Activated T-cell treated with anti-CD3 and anti-CD28 coated beads for 1 hour (primary cell): ENCODE measurements around the gene PKMYT1.

ENCODE experiments used
- DNase-seq: peaks from one replicate; pipeline ENCODE4 v3.0.0-alpha.2; 2020; ENCODE audit warnings: low read depth

Gene PKMYT1

GRCh38 chr16:2980227-2981176 lies at the start of gene PKMYT1:
Gene PKMYT1 (minus strand): TSS chr16:2980446. CDS start chr16:2979657, 789 bp downstream.
- peak; percentile 93 for DNase-seq

- no peak for DNase-seq
Measured at GRCh38 chr16:3029491-3030221, 49.4 kb upstream of the PKMYT1 start.

GRCh38 chr16:3028716-3029319 lies 48.6 kb upstream of the PKMYT1 start:
- DNase-seq = no peak

- DNase-seq = peak; percentile 85
Measured at GRCh38 chr16:3027983-3028715, 47.9 kb upstream of the PKMYT1 start.

- no peak for DNase-seq
Measured at GRCh38 chr16:3027489-3027795, 47.2 kb upstream of the PKMYT1 start.

GRCh38 chr16:3026609-3027488 lies 46.6 kb upstream of the PKMYT1 start:
- no peak for DNase-seq

GRCh38 chr16:3026003-3026378 lies 45.7 kb upstream of the PKMYT1 start:
- no peak for DNase-seq

- DNase-seq = no peak
Measured at GRCh38 chr16:3025032-3026002, 45.1 kb upstream of the PKMYT1 start.

GRCh38 chr16:3023669-3024478 lies 43.6 kb upstream of the PKMYT1 start, which contains the start of the genes HCFC1R1 and THOC6:
Gene HCFC1R1 (minus strand): TSS chr16:3023942. CDS start chr16:3023941, 1 bp downstream.
Gene THOC6 (plus strand): TSS chr16:3024035. CDS start chr16:3024327, 292 bp downstream.
- peak; percentile 92 for DNase-seq

GRCh38 chr16:3023415-3023668 lies 43.1 kb upstream of the PKMYT1 start:
- DNase-seq = no peak

GRCh38 chr16:3022684-3023414 lies 42.6 kb upstream of the PKMYT1 start:
- no peak for DNase-seq

- peak; percentile 81 for DNase-seq
Measured at GRCh38 chr16:3022208-3022683, 42.0 kb upstream of the PKMYT1 start.

- peak; percentile 65 for DNase-seq
Measured at GRCh38 chr16:3021449-3022207, 41.4 kb upstream of the PKMYT1 start.

- DNase-seq = peak; percentile 55
Measured at GRCh38 chr16:3020604-3021448, 40.6 kb upstream of the PKMYT1 start.

- peak; percentile 52 for DNase-seq
Measured at GRCh38 chr16:3020247-3020603, 40.0 kb upstream of the PKMYT1 start, which contains the start of gene TNFRSF12A. Gene TNFRSF12A (plus strand): TSS chr16:3020368. CDS start chr16:3020398, 30 bp downstream.

- no peak for DNase-seq
Measured at GRCh38 chr16:3019594-3020246, 39.5 kb upstream of the PKMYT1 start.
